Endothelial cell of umbilical vein (primary cell): ENCODE results near the gene KCTD2. TPM values are rescaled to one million over a fixed set of nuclear protein-coding genes. Genes with fewer than 3 reads are reported as not detected.

ENCODE experiments used
- BruUV-seq: library from RNA; stranded (reverse); fragments of 400-500 nt; replicated peaks from 2 replicates; lab custom pipeline; 2021; lab: Mats Ljungman, UMichigan
- CTCF ChIA-PET: fragments of 300-600, 350-600 bp; sonication (Branson Sonifier 250); formaldehyde crosslinking; loops from one replicate; lab custom pipeline; 2021; ENCODE audit warnings: antibody characterized with exemption, inconsistent platforms; lab: Charles Lee
- POLR2A ChIA-PET: fragments of 300-600, 350-600 bp; sonication (Branson Sonifier 250); formaldehyde crosslinking; loops from one replicate; lab custom pipeline; 2021; ENCODE audit warnings: antibody characterized with exemption, inconsistent platforms; lab: Charles Lee
- DNase-seq: peaks from one replicate; pipeline ENCODE4 v3.0.0-alpha.2; 2011; ENCODE audit warnings: low read depth, low spot score
- FAIRE-seq: peaks from 2 replicates; lab custom pipeline; 2011; peaks lifted over from hg19 to GRCh38; lab: Jason Lieb, UNC
- H2AFZ ChIP-seq: 2 replicates; pipeline ENCODE4 v1.6.0; 2012; ENCODE audit warnings: low read depth, low read length, control low read depth, inconsistent platforms
- H3K27ac ChIP-seq: 2 replicates; pipeline ENCODE4 v1.5.1; 2011; ENCODE audit warnings: low read depth, mild to moderate bottlenecking, control low read depth, low read length, moderate library complexity; ENCODE audit not compliant: insufficient read depth
- H3K27me3 ChIP-seq, 2 experiments: 2 replicates each; pipeline versions ENCODE4 v1.6.0 to v1.6.1; 2011; ENCODE audit warnings: low read length in 2 of 2, mixed read lengths in 1 of 2; ENCODE audit not compliant: control insufficient read depth in 2 of 2, insufficient read depth in 2 of 2
- H3K36me3 ChIP-seq, 2 experiments: 2 replicates in 1 of 2; 3 replicates in 1 of 2; pipeline ENCODE4 v1.5.1; 2011; ENCODE audit warnings: low read length in 2 of 2, mild to moderate bottlenecking in 1 of 2, moderate library complexity in 1 of 2; ENCODE audit not compliant: control insufficient read depth in 2 of 2, insufficient read depth in 2 of 2; ENCODE audit errors: extremely low read depth in 1 of 2
- H3K4me1 ChIP-seq: 3 replicates; pipeline ENCODE4 v1.5.1; 2011; ENCODE audit warnings: mild to moderate bottlenecking, low read length; ENCODE audit not compliant: control insufficient read depth, insufficient read depth; ENCODE audit errors: extremely low read depth
- H3K4me2 ChIP-seq: 2 replicates; pipeline ENCODE4 v1.6.1; 2011; ENCODE audit warnings: low read length, control low read depth, mixed read lengths; ENCODE audit not compliant: insufficient read depth
- H3K4me3 ChIP-seq, 3 experiments: fragments of 200-600 bp in 1 of 3; sonication (generic), shearing (Covaris generic) in 1 of 3; replicated peaks in 1 of 3; 2 replicates each; pipeline ENCODE4 v1.5.1; 2011 to 2016; ENCODE audit warnings: control low read depth in 3 of 3, low read length in 3 of 3, mild to moderate bottlenecking in 2 of 3, inconsistent platforms in 1 of 3, low read depth in 1 of 3, moderate library complexity in 1 of 3; ENCODE audit not compliant: insufficient read depth in 1 of 3
- H3K79me2 ChIP-seq: 2 replicates; pipeline ENCODE4 v1.6.0; 2012; ENCODE audit warnings: low read length, inconsistent platforms; ENCODE audit not compliant: control insufficient read depth, insufficient read depth
- H3K9ac ChIP-seq: replicated peaks from 2 replicates; pipeline ENCODE3; 2011; ENCODE audit warnings: low read length, control low read depth; ENCODE audit not compliant: insufficient read depth; ENCODE audit errors: extremely low read depth
- H3K9me1 ChIP-seq: replicated peaks from 3 replicates; pipeline ENCODE4 v1.6.0; 2011; ENCODE audit warnings: mild to moderate bottlenecking, low read length; ENCODE audit not compliant: control insufficient read depth, insufficient read depth; ENCODE audit errors: extremely low read depth
- H3K9me3 ChIP-seq: replicated peaks from 2 replicates; pipeline ENCODE4 v1.5.1; 2012; ENCODE audit warnings: low read length, inconsistent platforms; ENCODE audit not compliant: control insufficient read depth, insufficient read depth
- H4K20me1 ChIP-seq: replicated peaks from 2 replicates; pipeline ENCODE3; 2011; ENCODE audit warnings: mild to moderate bottlenecking, low read length; ENCODE audit not compliant: control insufficient read depth, insufficient read depth; ENCODE audit errors: extremely low read depth
- EZH2 ChIP-seq: IDR thresholded peaks from 2 replicates; pipeline ENCODE4 v1.6.1; 2012; ENCODE audit warnings: borderline replicate concordance, low read depth, mild to moderate bottlenecking, moderate library complexity, low read length, inconsistent platforms; ENCODE audit not compliant: severe bottlenecking
- FOS ChIP-seq: IDR thresholded peaks from 2 replicates; pipeline ENCODE4 v1.6.1; 2011; ENCODE audit warnings: mild to moderate bottlenecking, low read length, moderate library complexity, borderline replicate concordance; ENCODE audit not compliant: insufficient read depth
- GATA2 ChIP-seq: IDR thresholded peaks from 2 replicates; pipeline ENCODE4 v1.7.0; 2011; ENCODE audit warnings: low read depth, mild to moderate bottlenecking, moderate library complexity, mixed read lengths, low read length; ENCODE audit not compliant: insufficient read length, insufficient read depth
- JUN ChIP-seq: IDR thresholded peaks from 2 replicates; pipeline ENCODE4 v1.6.1; 2011; ENCODE audit warnings: borderline replicate concordance, low read depth; ENCODE audit not compliant: insufficient read length, insufficient read depth
- MYC ChIP-seq: IDR thresholded peaks from one replicate; pipeline ENCODE4 v1.6.1; 2011; ENCODE audit warnings: mild to moderate bottlenecking, low read depth, low read length
- POLR2A ChIP-seq: IDR thresholded peaks from 2 replicates; pipeline ENCODE4 v1.6.1; 2012; ENCODE audit warnings: low read depth, mild to moderate bottlenecking, control low read depth, low read length
- POLR2AphosphoS5 ChIP-seq: IDR thresholded peaks from 2 replicates; pipeline ENCODE4 v1.6.1; 2012; ENCODE audit warnings: low read depth, mild to moderate bottlenecking, control low read depth, low read length, moderate library complexity; ENCODE audit not compliant: insufficient read depth
- dilution Hi-C: fragments of 300-500 bp; cut with MboI; formaldehyde crosslinking; loops from one replicate; pipeline ENCODE4 v1.15.0; 2019; ENCODE audit warnings: low sequenced_read_pairs; ENCODE audit not compliant: extremely low pct_ligation_motif_present
- intact Hi-C: fragments of 100-400 bp; cut with micrococcal nuclease; formaldehyde crosslinking; loops from one replicate; pipeline ENCODE4 v1.10.0; 2022
- polyA plus RNA-seq, 4 experiments: library from polyadenylated mRNA; depleted of rRNA in 3 of 4; stranded (reverse) in 3 of 4; unstranded in 1 of 4; fragments of >200 nt; gene quantifications; 2 replicates each; pipeline versions ENCODE4 v1.2.1 to v1.2.3, GENCODE V29; 2011 to 2012; ENCODE audit warnings: missing spikeins in 1 of 4
- total RNA-seq: library from RNA; stranded (reverse); gene quantifications from 2 replicates; pipeline ENCODE4 v1.2.3, GENCODE V29; 2021
- TF ChIP-seq, protein P1 (sequence below): IDR thresholded peaks from 2 replicates; pipeline ENCODE4 v1.6.1; 2011; ENCODE audit not compliant: insufficient read depth, insufficient read length
- TF ChIP-seq, protein P2 (sequence below), 2 donors: IDR thresholded peaks; 1 replicate in 1 of 2; 2 replicates in 1 of 2; pipeline ENCODE4 v1.5.1; 2011; ENCODE audit warnings: low read length in 2 of 2, mild to moderate bottlenecking in 2 of 2, moderate library complexity in 2 of 2, control low read depth in 1 of 2, inconsistent platforms in 1 of 2, low read depth in 1 of 2; ENCODE audit not compliant: insufficient read depth in 1 of 2; ENCODE audit errors: extremely low read depth in 1 of 2

Gene KCTD2
- total and polyA plus RNA-seq, 2 donors (not counting 3 experiments of a cell fraction or from before 2014, with no cell fraction given): 23.2 to 24.8 TPM

DNA sequence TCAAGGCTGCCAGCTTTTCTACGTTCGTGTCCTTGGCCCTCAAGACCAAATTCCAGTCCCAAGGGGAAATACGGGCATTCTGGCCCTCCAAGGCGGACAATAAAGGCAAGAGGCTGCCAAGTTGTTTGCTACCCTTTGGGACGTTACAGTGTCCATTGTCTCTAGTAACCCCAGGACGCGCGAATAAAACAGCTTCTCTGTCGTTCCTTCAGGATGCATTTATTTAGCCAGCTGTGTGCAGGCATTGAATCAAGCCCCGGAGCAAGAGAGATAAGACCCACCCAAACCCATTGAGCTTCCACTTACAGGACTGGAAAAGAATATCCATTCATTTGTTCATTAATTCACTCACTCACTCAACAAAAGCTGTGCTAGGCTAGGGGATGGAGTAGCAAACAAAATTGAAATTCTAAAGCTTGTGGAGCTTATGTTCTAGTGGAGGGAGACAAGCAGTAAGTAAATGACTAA is 33.9 kb upstream of the KCTD2 start:
- Histone ChIP-seq H3K79me2 (peaks cover 10% of the 10 kb centered on the region), H3K9me1 (no peaks in the 10 kb centered on the region), H3K4me2 (peak overlapping the region; percentile 88), H3K4me1 (peaks cover 16% of the 10 kb centered on the region), H3K27ac (peak overlapping the region; percentile 40), H3K9ac (peak overlapping the region; percentile 83), H3K4me3 (peak overlapping the region; percentile 56 to 89 (median 83)), H3K9me3 (no peaks in the 10 kb centered on the region), H4K20me1 (no peaks in the 10 kb centered on the region), H3K27me3 (no peaks in the 10 kb centered on the region), H3K36me3 (no peaks in the 10 kb centered on the region), H2AFZ (peak overlapping the region; percentile 74)
- DNase-seq (no peak), FAIRE-seq (no peak)
- ChIA-PET POLR2A (interaction anchor here (0.5 to 2.8 kb wide), 4 partner anchors 22 to 52 kb away, joined by 4 to 17 read pairs (median 8); partner anchors contain the start of gene CDR2L), CTCF (interaction anchor here (0.6 to 6.0 kb wide), 29 partner anchors 8 to 230 kb away, joined by 3 to 134 read pairs (median 5); partner anchors contain the start of genes CDR2L, HID1, NT5C and NUP85)
- TSS peak; percentile 72 for BruUV-seq
- no peak for TF ChIP-seq FOS
- TF ChIP-seq, protein P1, sequence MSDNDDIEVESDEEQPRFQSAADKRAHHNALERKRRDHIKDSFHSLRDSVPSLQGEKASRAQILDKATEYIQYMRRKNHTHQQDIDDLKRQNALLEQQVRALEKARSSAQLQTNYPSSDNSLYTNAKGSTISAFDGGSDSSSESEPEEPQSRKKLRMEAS: no peak
- TF ChIP-seq, protein P2, sequence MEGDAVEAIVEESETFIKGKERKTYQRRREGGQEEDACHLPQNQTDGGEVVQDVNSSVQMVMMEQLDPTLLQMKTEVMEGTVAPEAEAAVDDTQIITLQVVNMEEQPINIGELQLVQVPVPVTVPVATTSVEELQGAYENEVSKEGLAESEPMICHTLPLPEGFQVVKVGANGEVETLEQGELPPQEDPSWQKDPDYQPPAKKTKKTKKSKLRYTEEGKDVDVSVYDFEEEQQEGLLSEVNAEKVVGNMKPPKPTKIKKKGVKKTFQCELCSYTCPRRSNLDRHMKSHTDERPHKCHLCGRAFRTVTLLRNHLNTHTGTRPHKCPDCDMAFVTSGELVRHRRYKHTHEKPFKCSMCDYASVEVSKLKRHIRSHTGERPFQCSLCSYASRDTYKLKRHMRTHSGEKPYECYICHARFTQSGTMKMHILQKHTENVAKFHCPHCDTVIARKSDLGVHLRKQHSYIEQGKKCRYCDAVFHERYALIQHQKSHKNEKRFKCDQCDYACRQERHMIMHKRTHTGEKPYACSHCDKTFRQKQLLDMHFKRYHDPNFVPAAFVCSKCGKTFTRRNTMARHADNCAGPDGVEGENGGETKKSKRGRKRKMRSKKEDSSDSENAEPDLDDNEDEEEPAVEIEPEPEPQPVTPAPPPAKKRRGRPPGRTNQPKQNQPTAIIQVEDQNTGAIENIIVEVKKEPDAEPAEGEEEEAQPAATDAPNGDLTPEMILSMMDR (IDR thresholded peaks at IDR 0.05; ENCODE audit: extremely low read depth in 1 of 2, insufficient read depth in 1 of 2, low read depth in 1 of 2, low read length in 2 of 2): no peak
- no peak for TF ChIP-seq EZH2
- no peak for TF ChIP-seq GATA2
- no peak for TF ChIP-seq MYC
- no peak for TF ChIP-seq POLR2AphosphoS5
- TF ChIP-seq JUN: no peak
- no peak for TF ChIP-seq POLR2A
- dilution Hi-C loops: no loop called here
- intact Hi-C loops: no loop called here
